NCI-H345 (cell line): ENCODE data around the gene USH2A.
A peak's percentile ranks its signal among the peaks of the same experiment; 100 is the strongest.

Source experiments
- DNase-seq: peaks from one replicate; lab custom pipeline; 2025; lab: John Stamatoyannopoulos, UW

Gene USH2A

GRCh38 chr1:215926670-215927069, 496.6 kb downstream of the USH2A start:
- no peak for DNase-seq

DNA sequence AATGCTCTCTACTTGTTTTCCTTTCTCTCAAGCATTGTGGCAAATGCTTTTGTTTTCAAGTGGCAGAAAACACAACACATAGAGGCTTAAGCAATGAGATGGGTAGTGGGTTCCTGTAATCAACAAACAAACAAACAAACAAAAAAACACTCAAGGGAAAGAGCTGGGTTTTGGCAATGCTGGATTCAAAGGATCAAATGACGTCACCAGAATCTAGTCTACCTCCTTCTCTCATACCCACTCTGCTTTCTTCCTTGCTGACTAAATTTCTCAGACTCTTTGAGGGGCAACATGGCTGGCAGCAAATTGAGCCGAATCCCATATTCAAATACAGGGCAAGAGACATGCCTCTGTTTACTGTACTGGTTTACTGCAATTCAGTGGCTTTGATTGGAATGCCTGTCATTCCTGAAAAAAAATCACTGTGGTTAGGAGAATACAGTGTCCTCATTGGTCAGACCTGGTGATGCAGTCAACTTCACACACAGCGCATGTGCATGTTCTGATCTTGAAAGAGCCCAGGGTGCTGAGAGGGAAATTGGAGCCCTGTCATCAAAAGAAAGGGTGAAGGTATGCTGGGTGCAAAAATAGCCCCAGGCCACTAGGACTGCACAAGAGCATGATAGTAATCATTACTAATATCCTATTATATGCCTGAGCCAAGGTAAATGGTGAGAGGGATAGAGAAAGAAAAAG, 500.0 kb downstream of the USH2A start:
- no peak for DNase-seq

- DNase-seq: no peak
Measured at GRCh38 chr1:215911406-215911968, 511.8 kb downstream of the USH2A start.

DNA sequence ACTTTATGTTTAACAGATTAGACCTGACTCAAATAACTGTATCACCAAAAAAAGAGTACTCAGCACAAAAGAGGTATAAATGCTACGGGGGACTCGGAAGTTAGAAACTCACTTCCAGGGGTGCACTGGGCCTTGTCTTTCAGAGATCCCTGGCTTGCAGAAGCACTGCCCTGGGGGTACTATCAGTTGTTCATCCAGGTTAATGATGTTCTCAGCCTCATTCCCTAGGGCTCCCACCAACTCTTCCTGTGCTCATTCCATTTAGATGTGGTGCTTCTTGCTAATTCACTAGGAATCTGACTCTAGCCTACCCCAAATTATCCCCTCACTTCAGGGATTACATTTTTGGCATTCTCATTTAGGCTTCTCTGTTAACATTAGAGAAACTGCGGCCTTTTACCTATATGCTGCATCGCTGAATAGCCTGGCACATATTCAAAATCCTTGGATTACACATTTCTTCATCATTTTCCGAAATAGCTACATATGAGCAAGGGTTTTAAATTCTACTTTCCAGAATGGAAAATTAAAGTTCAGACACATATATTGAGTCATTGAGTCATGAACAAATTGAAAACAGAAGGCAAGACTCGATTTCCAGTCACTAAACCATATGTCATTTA, 517.6 kb downstream of the USH2A start:
- no peak for DNase-seq

- DNase-seq: no peak
Measured at GRCh38 chr1:215900684-215901083, 522.6 kb downstream of the USH2A start.

GRCh38 chr1:215899901-215900300, 523.3 kb downstream of the USH2A start:
- peak; percentile 26 for DNase-seq

- no peak for DNase-seq
Measured at GRCh38 chr1:215895893-215896292, 527.4 kb downstream of the USH2A start.

- no peak for DNase-seq
Measured at GRCh38 chr1:215895276-215895675, 528.0 kb downstream of the USH2A start.

GRCh38 chr1:215894617-215895016, 528.6 kb downstream of the USH2A start:
- no peak for DNase-seq

GRCh38 chr1:215891266-215892057, 531.8 kb downstream of the USH2A start:
- DNase-seq: peak; percentile 54

DNA sequence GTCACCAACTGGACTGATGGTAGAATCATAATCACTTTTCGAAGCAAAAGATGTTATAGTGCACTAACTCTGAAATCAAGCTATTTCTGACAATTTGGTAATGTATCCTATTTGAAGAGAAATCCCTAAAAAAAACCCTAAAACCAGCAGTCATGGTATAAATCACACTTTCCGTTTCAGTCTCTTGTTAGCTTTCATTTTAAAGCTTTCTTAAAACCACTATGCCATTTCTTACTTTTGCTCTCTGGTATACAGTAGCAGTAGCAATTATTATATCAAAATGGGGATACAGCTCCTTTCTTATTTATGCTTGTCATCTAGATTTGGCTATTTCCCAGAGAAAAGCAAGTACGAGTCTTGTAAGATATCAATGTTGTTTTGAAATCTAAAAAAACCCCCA, 532.8 kb downstream of the USH2A start:
- DNase-seq: no peak

DNA sequence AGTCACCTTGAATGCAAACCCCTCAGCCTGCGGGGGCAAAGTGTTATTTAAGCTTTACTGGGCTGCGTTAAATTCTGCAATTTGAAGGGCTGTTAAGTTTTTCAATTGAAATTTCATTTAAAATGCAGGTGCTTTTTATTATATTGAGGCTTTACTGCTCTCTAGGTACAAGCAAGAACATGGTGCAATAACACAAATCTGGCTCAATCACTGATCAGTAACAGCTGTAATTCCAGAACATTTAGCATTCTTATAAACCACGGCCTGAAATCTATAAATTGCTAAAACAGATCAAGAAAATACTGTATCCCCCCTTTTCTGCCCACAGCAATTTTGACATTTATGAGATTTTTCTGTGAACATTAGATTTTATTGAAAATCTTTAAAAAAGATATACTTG, 533.4 kb downstream of the USH2A start:
- DNase-seq: no peak

- DNase-seq: peak; percentile 63
Measured at GRCh38 chr1:215888159-215888558, 535.1 kb downstream of the USH2A start.

- peak; percentile 89 for DNase-seq
Measured at GRCh38 chr1:215887627-215888026, 535.6 kb downstream of the USH2A start.

DNA sequence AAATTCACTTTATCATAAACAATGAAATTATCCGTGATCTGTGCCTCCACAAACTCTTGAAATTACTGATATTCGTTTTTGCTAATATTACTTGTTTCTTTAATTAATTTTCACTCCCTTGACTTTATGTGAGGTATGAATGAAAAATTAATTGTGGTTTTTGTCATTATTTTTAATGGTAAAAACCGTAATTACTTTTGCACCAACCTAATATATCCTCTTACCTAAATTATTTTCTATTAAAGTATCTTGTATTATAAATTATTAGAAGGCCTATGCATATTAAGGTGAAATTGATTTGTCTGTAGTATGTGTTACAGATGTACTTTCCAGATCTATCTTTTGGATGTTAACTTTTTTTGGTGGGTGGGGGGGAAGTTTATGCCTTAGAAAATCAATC, 540.2 kb downstream of the USH2A start:
- no peak for DNase-seq

DNA sequence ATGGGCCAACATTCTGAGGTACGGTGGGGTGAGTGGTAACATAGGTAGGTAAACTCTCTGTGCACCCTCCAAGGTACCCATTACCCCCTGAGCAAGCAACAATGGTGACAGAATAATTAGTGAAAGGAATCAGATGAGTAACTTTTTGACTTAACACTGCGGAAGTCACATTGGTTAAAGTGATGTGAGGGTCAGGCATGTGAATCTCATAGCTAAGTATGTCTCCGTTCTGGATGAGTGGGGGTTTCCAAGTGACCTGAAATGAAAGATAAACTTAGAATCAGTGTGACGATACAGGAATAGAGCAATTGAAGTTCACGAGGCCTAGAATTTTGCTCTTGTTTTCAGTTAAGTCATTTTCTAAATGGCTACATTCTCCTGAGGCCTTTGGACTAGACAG, 544.4 kb downstream of the USH2A start:
- no peak for DNase-seq

DNA sequence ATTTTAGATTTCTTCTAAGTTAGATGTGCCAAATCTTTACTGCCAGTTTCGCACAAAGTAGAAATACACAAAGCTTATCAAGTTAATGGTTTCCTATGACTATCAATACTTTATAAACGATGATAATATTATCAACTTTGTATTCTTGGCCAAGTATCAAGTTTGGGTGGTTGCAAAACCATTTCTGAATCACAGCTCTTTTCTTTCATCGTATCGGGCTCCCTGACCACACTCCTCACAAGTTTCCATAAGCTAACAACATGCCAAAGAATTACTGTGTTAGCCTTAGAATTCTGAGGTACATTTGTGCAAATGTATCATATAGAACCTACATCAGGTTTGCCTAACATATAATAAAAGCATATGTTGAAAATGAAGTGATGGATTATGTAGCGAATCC, 545.1 kb downstream of the USH2A start:
- DNase-seq: no peak

DNA sequence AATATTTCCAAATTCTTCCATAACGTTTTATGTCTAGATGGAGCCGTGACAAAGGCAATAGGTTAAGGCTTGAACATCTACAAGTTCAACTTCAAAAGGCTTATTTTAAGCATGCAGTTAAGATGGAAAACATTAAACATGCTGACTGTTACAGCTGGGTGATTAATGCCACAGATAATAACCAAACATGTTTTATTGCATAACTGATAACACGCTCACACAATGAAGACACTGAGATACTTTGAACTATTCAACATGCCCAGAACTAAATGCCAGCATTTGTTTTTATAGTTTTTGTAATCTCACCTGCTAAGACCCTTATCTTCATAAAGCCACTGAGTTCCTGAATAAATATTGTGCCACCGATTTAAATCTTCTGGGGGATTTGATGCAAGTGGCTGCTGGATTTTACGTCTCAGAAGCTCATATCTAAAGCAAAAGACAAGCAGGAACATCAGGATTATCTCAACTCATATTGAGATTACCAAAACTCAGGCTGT, 545.7 kb downstream of the USH2A start:
- no peak for DNase-seq

- DNase-seq: no peak
Measured at GRCh38 chr1:215875712-215876111, 547.5 kb downstream of the USH2A start.

- DNase-seq: no peak
Measured at GRCh38 chr1:215875236-215875635, 548.0 kb downstream of the USH2A start.

DNA sequence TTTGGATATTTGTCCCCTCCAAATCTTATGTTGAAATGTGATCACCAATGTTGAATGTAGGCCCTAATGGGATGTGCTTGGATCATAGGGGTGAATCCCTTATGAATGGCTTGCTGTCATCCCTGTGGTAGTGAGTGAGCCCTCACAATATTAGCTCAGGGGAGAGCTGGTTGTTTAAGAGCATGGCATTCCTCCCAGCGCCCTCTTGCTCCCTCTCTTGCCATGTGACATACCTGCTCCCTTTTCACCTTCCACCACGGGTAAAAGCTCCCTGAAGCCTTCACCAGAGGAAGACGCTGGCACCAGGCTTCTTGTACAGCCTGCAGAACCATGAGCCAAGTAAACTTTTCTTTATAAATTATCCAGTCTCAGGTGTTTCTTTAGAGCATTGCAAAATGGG, 550.6 kb downstream of the USH2A start:
- no peak for DNase-seq

DNA sequence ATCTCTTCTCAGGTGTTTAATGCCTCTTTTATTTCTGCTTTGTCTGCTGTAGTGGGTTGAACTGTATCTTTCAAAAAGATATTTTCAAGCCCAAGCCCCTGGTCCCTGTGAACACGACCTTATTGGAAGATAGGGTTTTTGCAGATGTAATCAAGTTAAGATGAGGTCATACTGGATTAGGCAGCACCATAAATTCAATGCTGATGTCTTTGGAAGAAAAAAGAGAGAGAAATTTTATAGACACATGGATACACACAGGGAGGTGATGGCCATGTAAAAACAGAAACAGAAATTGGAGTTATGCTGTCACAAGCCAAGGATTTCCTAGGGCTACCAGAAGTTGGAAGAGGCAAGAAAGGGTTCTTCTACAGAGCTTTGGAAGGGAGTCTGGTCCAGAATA, 554.7 kb downstream of the USH2A start:
- DNase-seq: no peak

DNA sequence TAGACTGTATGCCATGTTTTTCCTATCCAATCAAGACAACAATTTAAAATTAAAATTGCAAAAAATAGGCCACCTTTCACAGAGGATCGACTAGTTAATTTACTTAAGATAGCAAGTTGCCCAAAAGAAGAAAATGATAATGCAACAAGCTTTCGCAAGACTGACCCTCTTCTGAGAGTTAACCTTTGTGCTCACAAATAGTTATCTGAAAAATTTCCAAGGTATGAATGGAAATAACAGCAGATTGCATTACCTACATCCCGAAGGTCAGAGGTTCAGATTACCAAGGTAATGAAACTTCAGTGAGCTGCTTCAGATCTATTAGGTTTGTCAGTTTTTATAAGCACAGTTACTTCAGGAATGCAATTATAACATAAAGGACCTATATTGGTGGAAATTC, 558.2 kb downstream of the USH2A start:
- DNase-seq: no peak
